ENCODE results near the gene RRM1. TPM values are rescaled to one million over a fixed set of nuclear protein-coding genes. Genes with fewer than 3 reads are reported as not detected.

Gene RRM1
- total and polyA plus RNA-seq, 3 experiments from 2014 or later = 34.1 to 211 (median 198) TPM

DNA sequence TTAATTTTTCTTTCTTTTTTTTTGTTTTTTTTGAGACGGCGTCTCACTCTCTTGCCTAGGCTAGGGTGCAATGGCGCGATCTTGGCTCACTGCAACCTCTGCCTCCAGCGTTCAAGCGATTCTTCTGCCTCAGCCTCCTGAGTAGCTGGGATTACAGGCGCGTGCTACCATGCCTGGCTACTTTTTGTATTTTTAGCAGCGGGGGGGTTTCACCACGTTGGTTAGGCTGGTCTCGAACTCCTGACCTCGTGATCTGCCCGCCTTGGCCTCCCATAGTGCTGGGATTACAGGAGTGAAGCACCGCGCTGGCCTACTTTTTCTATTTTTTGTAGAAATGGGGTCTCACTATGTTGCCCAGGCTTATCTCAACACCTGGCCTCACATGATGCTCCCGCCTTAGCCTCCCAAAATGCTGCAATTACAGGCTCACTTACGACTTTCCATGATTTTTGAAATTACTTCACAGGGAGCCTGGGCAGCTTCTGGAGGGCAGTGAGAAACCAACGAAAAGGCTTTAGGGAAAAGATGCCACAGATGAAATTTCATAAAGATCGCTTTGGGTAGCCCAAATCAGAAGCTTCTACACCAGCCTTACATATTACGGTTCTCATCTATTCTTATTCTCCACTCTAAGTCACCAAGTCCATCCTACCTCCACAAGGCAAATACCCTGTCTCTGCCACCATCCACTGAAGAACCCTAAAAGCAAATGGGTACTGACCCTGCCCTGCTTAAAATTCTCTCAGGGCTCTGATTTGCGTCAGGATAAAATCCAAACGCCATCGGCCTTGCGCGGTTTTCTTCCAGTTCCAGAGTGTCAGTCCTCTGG lies 866 bp upstream of the RRM1 start:
- Histone ChIP-seq H3K4me1 (ENCODE audit: insufficient read depth, low read length) (peaks cover 74% of the 10 kb centered on the region), H3K4me3 (ENCODE audit: low read length) (peak overlapping the region; percentile 97), H3K9me3 (ENCODE audit: low read length) (no peaks in the 10 kb centered on the region), H3K27me3 (ENCODE audit: insufficient read depth, low read length, poor library complexity, severe bottlenecking) (no peaks in the 10 kb centered on the region), H3K36me3 (ENCODE audit: insufficient read depth, low read length) (peaks cover 4% of the 10 kb centered on the region), H3K27ac (ENCODE audit: low read depth, low read length) (peak overlapping the region; percentile 92)
- peaks cover 0 to 3% of the 10 kb centered on the region in 2 donors for H3K27me3 Mint-ChIP-seq
- peaks cover 4 to 32% (median 13%) of the 10 kb centered on the region in 3 donors for H3K36me3 Mint-ChIP-seq
- CTCF ChIA-PET = interaction anchor here (0.9 to 1.3 kb wide), 2 partner anchors 21 to 239 kb away, joined by 3 to 5 read pairs; partner anchors contain the start of gene STIM1
- peak overlapping the region; percentile 95 to 99 (median 97) for H3K4me3 Mint-ChIP-seq
- peak overlapping the region; percentile 98 to 100 (median 99) for H3K27ac Mint-ChIP-seq
- no peak for DNase-seq
- H3K9me3 Mint-ChIP-seq = no peaks in the 10 kb centered on the region
- POLR2A ChIA-PET = no interaction called here
- peaks cover 67 to 87% (median 85%) of the 10 kb centered on the region in 3 donors for H3K4me1 Mint-ChIP-seq

DNA sequence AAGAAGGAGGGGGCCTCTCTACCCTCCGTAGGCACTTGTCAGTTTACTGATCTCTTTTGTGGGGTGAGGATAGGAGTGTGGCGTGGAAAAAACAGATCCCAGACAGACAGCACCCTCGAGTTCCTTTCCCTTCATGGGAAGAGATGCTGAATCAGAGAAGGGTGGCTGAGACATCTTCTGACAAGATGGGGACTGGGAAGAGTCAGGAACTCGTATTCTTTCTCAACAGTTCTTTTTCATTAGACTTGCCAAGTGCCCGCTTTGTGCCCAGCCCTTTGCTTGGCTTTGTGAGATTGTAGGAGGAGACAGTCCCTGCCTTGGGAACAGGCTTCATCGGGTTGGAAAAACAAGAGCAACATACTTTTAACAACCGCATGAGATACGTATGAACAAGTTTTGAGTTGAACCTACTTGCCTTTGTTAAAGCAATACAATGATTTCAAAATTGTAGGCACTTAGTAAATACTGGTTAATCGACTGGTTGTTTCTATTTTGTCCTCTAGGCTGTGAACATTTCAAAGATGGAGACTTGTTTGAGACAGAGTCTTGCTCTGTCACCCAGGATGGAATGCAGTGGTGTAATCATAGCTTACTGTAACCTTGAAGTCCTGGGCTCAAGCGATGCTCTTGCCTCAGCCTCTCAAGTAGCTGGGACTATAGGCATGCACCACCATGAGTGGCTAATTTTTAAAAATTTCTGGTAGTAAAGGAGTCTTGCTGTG lies 1.1 kb downstream of the RRM1 start:
- Mint-ChIP-seq H3K9me3 (no peaks in the 10 kb centered on the region), H3K4me1 (peaks cover 65 to 87% (median 84%) of the 10 kb centered on the region in 3 donors), H3K4me3 (peak overlapping the region; percentile 95 to 99 (median 97)), H3K27ac (peak overlapping the region; percentile 97 to 100 (median 98)), H3K27me3 (peaks cover 0 to 3% of the 10 kb centered on the region in 2 donors), H3K36me3 (peaks cover 9 to 26% (median 10%) of the 10 kb centered on the region in 3 donors)
- peaks cover 66% of the 10 kb centered on the region for H3K4me1 ChIP-seq (ENCODE audit: insufficient read depth, low read length)
- POLR2A ChIA-PET = interaction anchor here (1.0 to 1.2 kb wide), 2 partner anchors 241 to 256 kb away, joined by 3 read pairs; no protein-coding TSS in a partner anchor
- no peaks in the 10 kb centered on the region for H3K27me3 ChIP-seq (ENCODE audit: insufficient read depth, low read length, poor library complexity, severe bottlenecking)
- no peaks in the 10 kb centered on the region for H3K9me3 ChIP-seq (ENCODE audit: low read length)
- CTCF ChIA-PET = interaction anchor here (1.0 to 1.4 kb wide), 3 partner anchors 24 to 254 kb away, joined by 3 to 4 read pairs (median 4); partner anchors contain the start of gene STIM1
- peak overlapping the region; percentile 97 for H3K4me3 ChIP-seq (ENCODE audit: low read length)
- H3K36me3 ChIP-seq (ENCODE audit: insufficient read depth, low read length) = peaks cover 4% of the 10 kb centered on the region
- no peak for DNase-seq
- peak overlapping the region; percentile 92 for H3K27ac ChIP-seq (ENCODE audit: low read depth, low read length)

GRCh38 chr11:4098026-4098621 lies 3.5 kb downstream of the RRM1 start:
- Histone ChIP-seq H3K27ac (ENCODE audit: low read depth, low read length) (no peak overlapping the region), H3K4me1 (ENCODE audit: insufficient read depth, low read length) (peaks cover 44% of the 10 kb centered on the region), H3K4me3 (ENCODE audit: low read length) (no peak overlapping the region), H3K36me3 (ENCODE audit: insufficient read depth, low read length) (peaks cover 4% of the 10 kb centered on the region), H3K9me3 (ENCODE audit: low read length) (no peaks in the 10 kb centered on the region), H3K27me3 (ENCODE audit: insufficient read depth, low read length, poor library complexity, severe bottlenecking) (no peaks in the 10 kb centered on the region)
- Mint-ChIP-seq H3K27ac (peak overlapping the region in 4 of 8 donors; percentile 37 to 83 (median 71)), H3K4me1 (peaks cover 52 to 77% (median 76%) of the 10 kb centered on the region in 3 donors), H3K27me3 (peaks cover 0 to 5% of the 10 kb centered on the region in 2 donors), H3K4me3 (no peak overlapping the region), H3K36me3 (peaks cover 0 to 31% (median 11%) of the 10 kb centered on the region in 3 donors), H3K9me3 (no peaks in the 10 kb centered on the region)
- DNase-seq = no peak
- POLR2A ChIA-PET = no interaction called here
- CTCF ChIA-PET = interaction anchor here (1.4 kb wide), 1 partner anchor 54 kb away, joined by 3 read pairs; no protein-coding TSS in a partner anchor

DNA sequence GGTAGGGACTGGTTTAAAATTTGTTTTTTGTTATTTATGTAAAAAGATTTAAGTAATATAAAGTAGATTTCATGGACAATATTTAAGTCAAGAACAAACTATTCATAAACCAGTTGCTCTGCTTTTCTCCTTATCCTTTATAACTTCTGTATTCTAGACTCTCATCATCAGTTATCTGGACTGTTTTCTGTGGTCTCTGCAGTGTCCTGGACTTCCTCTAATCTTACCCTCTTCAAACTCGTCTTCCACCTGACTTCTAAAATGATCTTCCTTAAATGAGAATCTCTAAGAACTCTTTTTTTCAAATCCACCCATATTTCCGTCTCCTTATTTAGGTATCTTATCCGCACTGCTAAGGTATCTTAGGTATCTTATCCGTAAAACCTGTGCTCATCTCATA lies 8.1 kb downstream of the RRM1 start:
- ChIA-PET CTCF (interaction anchor here (0.6 kb wide), 1 partner anchor 248 kb away, joined by 3 read pairs; no protein-coding TSS in a partner anchor), POLR2A (no interaction called here)
- Mint-ChIP-seq H3K36me3 (peaks cover 0 to 57% (median 21%) of the 10 kb centered on the region in 3 donors), H3K4me1 (peaks cover 25 to 56% (median 44%) of the 10 kb centered on the region in 3 donors), H3K27ac (peak overlapping the region in 4 of 8 donors; percentile 0 to 74 (median 14)), H3K4me3 (no peak overlapping the region), H3K9me3 (no peaks in the 10 kb centered on the region), H3K27me3 (peaks cover 0 to 2% of the 10 kb centered on the region in 2 donors)
- H3K27me3 ChIP-seq (ENCODE audit: insufficient read depth, low read length, poor library complexity, severe bottlenecking) = no peaks in the 10 kb centered on the region
- H3K27ac ChIP-seq (ENCODE audit: low read depth, low read length) = no peak overlapping the region
- H3K4me1 ChIP-seq (ENCODE audit: insufficient read depth, low read length) = peaks cover 12% of the 10 kb centered on the region
- H3K9me3 ChIP-seq (ENCODE audit: low read length) = no peaks in the 10 kb centered on the region
- no peak for DNase-seq
- H3K4me3 ChIP-seq (ENCODE audit: low read length) = no peak overlapping the region
- H3K36me3 ChIP-seq (ENCODE audit: insufficient read depth, low read length) = peaks cover 5% of the 10 kb centered on the region

GRCh38 chr11:4103269-4103668 lies 8.7 kb downstream of the RRM1 start:
- Mint-ChIP-seq H3K27me3 (peaks cover 0 to 2% of the 10 kb centered on the region in 2 donors), H3K9me3 (no peaks in the 10 kb centered on the region), H3K36me3 (peaks cover 0 to 60% (median 22%) of the 10 kb centered on the region in 3 donors), H3K27ac (peak overlapping the region in 2 of 8 donors; percentile 0 to 35), H3K4me1 (peaks cover 24 to 52% (median 42%) of the 10 kb centered on the region in 3 donors), H3K4me3 (no peak overlapping the region)
- no peak overlapping the region for H3K4me3 ChIP-seq (ENCODE audit: low read length)
- DNase-seq = no peak
- CTCF ChIA-PET = no interaction called here
- POLR2A ChIA-PET = no interaction called here
- peaks cover 9% of the 10 kb centered on the region for H3K4me1 ChIP-seq (ENCODE audit: insufficient read depth, low read length)
- no peaks in the 10 kb centered on the region for H3K27me3 ChIP-seq (ENCODE audit: insufficient read depth, low read length, poor library complexity, severe bottlenecking)
- H3K27ac ChIP-seq (ENCODE audit: low read depth, low read length) = no peak overlapping the region
- H3K9me3 ChIP-seq (ENCODE audit: low read length) = no peaks in the 10 kb centered on the region
- H3K36me3 ChIP-seq (ENCODE audit: insufficient read depth, low read length) = peaks cover 9% of the 10 kb centered on the region

DNA sequence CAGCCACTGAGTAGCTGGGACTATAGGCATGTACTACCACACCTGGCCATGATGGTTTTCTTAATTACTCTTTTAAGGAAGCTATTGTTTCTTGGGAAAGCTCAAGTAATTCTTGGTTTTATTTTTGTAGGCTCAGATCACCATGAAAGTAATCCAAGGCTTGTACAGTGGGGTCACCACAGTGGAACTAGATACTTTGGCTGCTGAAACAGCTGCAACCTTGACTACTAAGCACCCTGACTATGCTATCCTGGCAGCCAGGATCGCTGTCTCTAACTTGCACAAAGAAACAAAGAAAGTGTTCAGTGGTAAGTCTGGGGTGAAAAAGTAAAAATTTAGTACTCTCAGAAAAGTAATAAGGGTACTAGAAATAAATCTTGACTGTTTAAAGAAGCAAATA lies 11.3 kb downstream of the RRM1 start:
- H3K4me3 Mint-ChIP-seq = no peak overlapping the region
- ChIA-PET CTCF (no interaction called here), POLR2A (interaction anchor here (0.8 kb wide), 1 partner anchor 14 kb away, joined by 3 read pairs; no protein-coding TSS in a partner anchor)
- Histone ChIP-seq H3K27ac (ENCODE audit: low read depth, low read length) (no peak overlapping the region), H3K27me3 (ENCODE audit: insufficient read depth, low read length, poor library complexity, severe bottlenecking) (no peaks in the 10 kb centered on the region), H3K4me1 (ENCODE audit: insufficient read depth, low read length) (no peaks in the 10 kb centered on the region), H3K9me3 (ENCODE audit: low read length) (no peaks in the 10 kb centered on the region), H3K36me3 (ENCODE audit: insufficient read depth, low read length) (peaks cover 14% of the 10 kb centered on the region), H3K4me3 (ENCODE audit: low read length) (no peak overlapping the region)
- no peak overlapping the region for H3K27ac Mint-ChIP-seq
- no peak for DNase-seq
- H3K36me3 Mint-ChIP-seq = peaks cover 0 to 67% (median 18%) of the 10 kb centered on the region in 3 donors
- H3K4me1 Mint-ChIP-seq = peaks cover 6 to 29% (median 16%) of the 10 kb centered on the region in 3 donors
- no peaks in the 10 kb centered on the region for H3K9me3 Mint-ChIP-seq
- peaks cover 0 to 1% of the 10 kb centered on the region in 2 donors for H3K27me3 Mint-ChIP-seq

DNA sequence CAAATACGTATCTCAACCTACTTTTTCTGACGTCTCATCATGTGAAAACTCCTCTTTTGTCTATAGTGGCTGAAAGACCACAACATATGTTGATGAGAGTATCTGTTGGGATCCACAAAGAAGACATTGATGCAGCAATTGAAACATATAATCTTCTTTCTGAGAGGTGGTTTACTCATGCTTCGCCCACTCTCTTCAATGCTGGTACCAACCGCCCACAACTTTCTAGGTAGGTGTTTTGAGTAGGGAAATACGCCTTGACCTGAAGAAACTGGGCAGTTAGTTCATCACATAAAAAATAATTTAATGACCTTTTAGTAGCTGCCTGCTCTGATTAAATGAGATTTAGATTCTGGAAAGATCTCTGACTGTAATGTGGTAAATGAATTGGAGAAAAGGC lies 17.2 kb downstream of the RRM1 start:
- peaks cover 29% of the 10 kb centered on the region for H3K36me3 ChIP-seq (ENCODE audit: insufficient read depth, low read length)

More for the DNA sequence above, 17.2 kb downstream of the RRM1 start:
- Histone ChIP-seq H3K9me3 (ENCODE audit: low read length) (no peaks in the 10 kb centered on the region), H3K4me3 (ENCODE audit: low read length) (no peak overlapping the region), H3K4me1 (ENCODE audit: insufficient read depth, low read length) (no peaks in the 10 kb centered on the region), H3K27ac (ENCODE audit: low read depth, low read length) (no peak overlapping the region), H3K27me3 (ENCODE audit: insufficient read depth, low read length, poor library complexity, severe bottlenecking) (no peaks in the 10 kb centered on the region)
- no peaks in the 10 kb centered on the region for H3K9me3 Mint-ChIP-seq
- ChIA-PET POLR2A (no interaction called here), CTCF (no interaction called here)
- H3K4me3 Mint-ChIP-seq = no peak overlapping the region
- no peak for DNase-seq
- H3K4me1 Mint-ChIP-seq = peaks cover 0 to 5% (median 0%) of the 10 kb centered on the region in 3 donors
- no peaks in the 10 kb centered on the region for H3K27me3 Mint-ChIP-seq
- H3K27ac Mint-ChIP-seq = no peak overlapping the region
- peaks cover 0 to 72% (median 16%) of the 10 kb centered on the region in 3 donors for H3K36me3 Mint-ChIP-seq
